Right lung (tissue), 5 donors: Measurements from ENCODE around the gene SEC16B. TPM values are rescaled to one million over a fixed set of nuclear protein-coding genes. Genes with fewer than 3 reads are reported as not detected.

Source experiments
- DNase-seq, 2 donors: peaks; one replicate each; pipeline ENCODE4 v3.0.0-alpha.2; 2013
- polyA plus RNA-seq, 5 donors: library from polyadenylated mRNA; unstranded; fragments of 120-200 nt; gene quantifications; one replicate each; pipeline versions ENCODE4 v1.2.1 to v1.2.3, GENCODE V29; 2013; ENCODE audit warnings: inconsistent platforms in 1 of 5, low replicate concordance in 1 of 5; ENCODE audit not compliant: insufficient read length in 5 of 5, insufficient read depth in 1 of 5

SEC16B gene
- polyA plus RNA-seq, 5 donors: 2.6 to 4.3 (median 4.0) TPM

- DNase-seq: no peak
Observed at GRCh38 chr1:177944016-177944949, 25.6 kb downstream of the SEC16B start.

DNA sequence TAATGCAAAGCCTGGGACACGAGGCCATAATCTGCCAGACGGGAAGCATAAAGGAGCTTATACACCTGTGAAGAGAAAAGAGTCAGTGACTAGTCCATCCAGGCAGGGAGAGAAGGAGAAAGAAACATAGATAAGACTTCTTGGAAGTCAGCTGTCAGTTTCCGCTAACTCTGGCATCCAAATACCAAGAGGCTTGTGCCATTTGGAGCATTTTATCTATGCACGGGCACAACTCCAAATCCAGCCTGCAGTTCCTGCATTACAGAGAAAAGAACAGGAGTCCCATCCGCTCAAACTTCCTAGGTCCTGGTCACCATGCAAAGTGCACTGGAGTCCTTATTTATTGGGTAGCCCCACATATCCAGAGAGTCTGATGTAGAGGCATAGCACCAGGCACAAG, 27.9 kb downstream of the SEC16B start:
- no peak for DNase-seq

DNA sequence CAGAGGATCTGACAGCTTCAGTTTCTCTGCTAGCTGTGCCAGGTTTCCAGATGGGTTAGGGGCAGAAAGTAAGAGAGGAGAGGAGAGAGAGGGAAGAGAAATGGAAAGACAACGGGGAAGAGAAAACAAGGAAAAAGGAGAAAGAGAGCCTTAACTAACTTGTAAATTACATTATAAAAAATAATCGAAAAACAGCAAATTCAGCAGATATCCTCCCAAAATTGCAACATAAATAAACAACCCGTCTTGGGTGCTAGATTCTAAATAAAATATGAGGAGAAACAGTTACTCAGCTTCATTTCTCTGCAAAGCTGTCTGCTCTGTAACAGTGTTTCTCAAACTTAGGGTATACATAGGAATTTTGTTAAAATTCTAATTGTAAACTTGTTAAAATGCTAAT, 29.2 kb downstream of the SEC16B start:
- DNase-seq: no peak

GRCh38 chr1:177937931-177938330, 31.9 kb downstream of the SEC16B start:
- no peak for DNase-seq

DNA sequence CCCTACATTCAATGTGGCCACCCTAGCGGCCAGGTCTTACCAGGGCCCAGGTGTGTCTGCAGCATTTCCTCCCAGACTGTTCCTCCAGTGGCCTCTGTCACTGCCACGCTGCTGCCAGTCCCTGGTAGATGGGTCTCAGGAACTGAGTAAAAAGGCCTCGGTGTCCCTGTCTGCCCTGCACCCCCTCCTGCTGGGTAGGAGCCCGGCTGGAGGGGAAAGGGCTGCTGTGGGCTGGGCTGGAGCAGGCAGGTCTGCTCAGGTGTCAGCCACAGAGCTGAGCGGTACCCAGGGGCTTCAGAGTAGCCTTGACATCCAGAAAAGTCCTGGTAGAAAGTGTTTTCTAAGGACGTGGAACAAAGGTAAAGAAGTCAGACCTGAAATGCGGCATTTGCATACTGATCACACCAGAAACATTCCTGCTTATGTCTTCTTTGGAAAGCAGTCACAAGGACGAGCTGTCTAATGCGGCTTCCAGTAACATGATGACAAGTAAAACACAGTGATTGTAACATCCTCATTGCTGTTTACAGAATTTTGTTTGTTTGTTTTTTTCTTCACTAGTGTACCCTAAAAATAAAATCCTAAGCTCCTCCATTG, 32.6 kb downstream of the SEC16B start:
- DNase-seq: no peak

DNA sequence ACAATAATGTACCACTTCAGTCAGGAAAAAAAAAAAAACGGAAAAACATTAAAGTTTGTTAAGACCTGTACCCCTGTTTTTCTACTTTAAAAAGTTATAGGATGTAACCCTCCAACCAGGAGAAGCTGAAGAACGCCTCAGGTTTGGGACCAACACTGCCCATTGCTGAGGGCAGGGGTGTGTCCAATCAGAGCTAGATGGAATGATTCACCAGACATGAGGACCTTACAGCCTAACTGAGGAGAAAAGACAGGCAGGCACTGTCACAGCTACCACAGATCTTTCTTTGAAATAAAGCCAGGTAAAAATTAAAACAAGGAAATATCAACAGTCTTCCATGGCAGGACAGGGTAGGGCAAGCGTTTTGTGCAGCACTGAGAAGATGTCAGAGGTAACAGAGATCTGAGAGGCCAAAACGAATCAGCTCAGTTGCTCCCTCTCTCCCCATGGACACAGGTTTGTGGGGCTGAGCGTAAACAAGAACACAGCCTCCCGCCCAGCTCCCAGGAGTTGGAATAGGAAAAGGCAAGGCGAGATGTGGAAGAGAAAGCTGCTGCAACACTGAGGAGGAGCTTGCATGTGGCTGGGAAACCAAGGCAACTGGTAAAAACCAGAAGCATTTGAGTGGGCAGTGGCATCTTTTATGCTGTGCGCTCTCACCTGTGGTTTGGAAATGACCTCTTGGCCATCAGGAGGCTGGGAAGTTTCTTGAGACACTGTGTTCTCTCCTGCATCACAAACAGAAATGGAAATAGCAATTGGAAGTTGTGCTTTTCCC, 34.0 kb downstream of the SEC16B start:
- DNase-seq: no peak

- no peak for DNase-seq
Observed at GRCh38 chr1:177934927-177935326, 34.9 kb downstream of the SEC16B start.

DNA sequence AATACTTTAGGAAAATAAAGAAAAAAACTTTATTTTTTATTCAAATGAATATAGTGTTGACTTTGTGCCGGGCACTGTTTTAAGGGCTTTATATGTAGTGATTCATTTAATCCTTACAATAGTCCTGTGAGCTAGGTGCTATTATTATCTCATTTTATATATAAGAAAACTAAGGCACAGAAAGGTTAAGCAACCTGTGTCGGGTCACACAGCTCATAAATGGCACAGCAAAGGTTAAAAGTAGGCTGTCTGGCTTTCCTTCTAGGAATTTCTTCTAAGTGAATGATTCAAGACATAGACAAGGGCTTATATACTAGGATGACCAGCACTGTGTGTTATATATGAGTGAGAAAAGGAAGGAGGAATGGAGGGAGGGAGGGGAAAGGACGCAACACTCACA, 35.4 kb downstream of the SEC16B start:
- no peak for DNase-seq

GRCh38 chr1:177933881-177934280, 36.0 kb downstream of the SEC16B start:
- DNase-seq: no peak

- DNase-seq: no peak
Observed at GRCh38 chr1:177932123-177932522, 37.7 kb downstream of the SEC16B start.

GRCh38 chr1:177928952-177929351, 40.9 kb downstream of the SEC16B start:
- DNase-seq: no peak

DNA sequence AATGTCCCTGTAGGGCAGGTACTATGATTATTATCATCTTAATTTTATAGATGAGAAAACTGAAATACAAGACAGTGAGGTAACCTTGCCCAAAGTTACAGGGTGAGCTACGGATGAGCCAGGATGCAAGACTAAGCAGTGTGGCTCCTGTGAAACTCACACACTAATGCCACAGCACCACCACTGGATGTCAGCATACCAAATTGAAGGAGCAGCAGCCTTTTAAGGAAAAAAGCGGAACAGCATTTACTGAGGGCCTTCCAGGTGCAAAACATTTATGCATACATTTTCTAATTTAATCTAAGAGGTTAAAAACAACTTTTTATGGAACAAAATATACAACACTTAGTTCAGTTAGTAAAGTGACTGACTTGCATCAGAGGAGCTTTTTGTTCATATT, 41.7 kb downstream of the SEC16B start:
- no peak for DNase-seq

DNA sequence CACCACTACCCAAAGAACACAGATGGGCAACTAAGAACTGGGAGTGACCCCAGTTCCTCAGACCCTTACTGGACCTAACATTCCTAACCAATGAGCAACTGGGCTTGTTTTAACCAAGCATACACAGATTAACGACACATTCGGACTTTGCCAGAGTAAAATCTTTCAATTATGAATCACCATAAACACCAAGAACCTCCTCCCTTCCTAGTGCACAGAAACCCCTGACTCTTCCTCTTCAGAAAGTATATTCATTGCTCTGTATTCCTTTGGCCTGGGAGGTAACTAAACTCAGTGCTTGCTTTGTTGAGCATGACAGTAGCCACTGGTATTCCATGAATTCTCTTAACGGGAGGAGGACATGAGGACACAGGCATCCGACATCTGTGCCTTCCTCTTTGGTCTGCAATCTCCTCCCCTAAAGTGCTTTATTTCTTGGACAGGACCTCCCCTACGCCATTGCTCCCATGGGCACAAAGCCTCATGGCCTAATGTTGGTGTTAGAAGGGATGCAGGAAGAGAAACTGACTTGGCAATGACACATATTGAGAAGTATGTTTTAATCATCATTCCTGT, 42.7 kb downstream of the SEC16B start:
- no peak for DNase-seq

DNA sequence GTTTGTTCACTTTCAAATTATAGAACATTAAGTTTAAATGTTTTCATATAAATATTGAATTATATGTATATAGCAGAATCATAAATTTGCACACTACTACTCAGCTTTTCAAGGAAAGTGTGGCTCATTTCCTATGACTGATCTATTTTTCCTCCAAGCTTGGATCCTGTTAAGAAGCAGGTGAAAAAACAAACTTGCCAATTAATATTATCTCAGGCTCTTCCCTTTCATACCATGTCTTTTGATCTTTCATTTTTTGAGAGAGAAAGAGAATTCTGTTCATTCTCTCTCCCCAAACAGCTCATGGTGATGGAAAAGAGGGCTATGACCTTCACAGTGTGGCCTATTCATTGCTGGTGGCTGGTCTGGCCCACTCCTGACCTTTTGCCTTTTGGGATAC, 43.7 kb downstream of the SEC16B start:
- DNase-seq: no peak

GRCh38 chr1:177925006-177925405, 44.9 kb downstream of the SEC16B start:
- DNase-seq: no peak

- DNase-seq: no peak
Observed at GRCh38 chr1:177923441-177923840, 46.4 kb downstream of the SEC16B start.

GRCh38 chr1:177922209-177922608, 47.6 kb downstream of the SEC16B start:
- DNase-seq: no peak

- DNase-seq: no peak
Observed at GRCh38 chr1:177921590-177921989, 48.3 kb downstream of the SEC16B start.

- no peak for DNase-seq
Observed at GRCh38 chr1:177920091-177920490, 49.8 kb downstream of the SEC16B start.

GRCh38 chr1:177915641-177916040, 54.2 kb downstream of the SEC16B start:
- no peak for DNase-seq

DNA sequence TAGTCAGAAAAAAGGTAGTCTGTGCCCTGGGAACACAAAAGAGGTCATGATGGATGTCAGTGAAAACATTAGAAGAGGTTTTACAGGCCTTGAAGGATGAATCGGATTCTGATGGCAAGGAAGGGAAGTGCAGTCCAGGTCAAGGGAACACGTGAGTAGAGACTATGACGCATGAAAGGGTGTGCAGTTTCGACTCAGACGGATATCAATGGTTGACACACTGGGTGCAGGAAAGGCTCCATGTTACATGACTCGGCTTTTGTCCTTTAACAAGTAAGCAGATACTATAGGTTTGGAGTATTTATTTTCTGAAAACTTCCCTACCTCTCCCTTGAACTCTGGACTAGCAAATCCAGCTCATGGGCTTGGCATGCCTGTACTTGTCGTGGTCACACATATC, 55.3 kb downstream of the SEC16B start:
- DNase-seq: no peak
